ENCODE measurements around the gene PITPNB. TPM values are rescaled to one million over a fixed set of nuclear protein-coding genes. Genes with fewer than 3 reads are reported as not detected.
A peak's percentile ranks its signal among the peaks of the same experiment; 100 is the strongest.

PITPNB gene
- total RNA-seq, 1 donor, result 29.4 TPM

DNA sequence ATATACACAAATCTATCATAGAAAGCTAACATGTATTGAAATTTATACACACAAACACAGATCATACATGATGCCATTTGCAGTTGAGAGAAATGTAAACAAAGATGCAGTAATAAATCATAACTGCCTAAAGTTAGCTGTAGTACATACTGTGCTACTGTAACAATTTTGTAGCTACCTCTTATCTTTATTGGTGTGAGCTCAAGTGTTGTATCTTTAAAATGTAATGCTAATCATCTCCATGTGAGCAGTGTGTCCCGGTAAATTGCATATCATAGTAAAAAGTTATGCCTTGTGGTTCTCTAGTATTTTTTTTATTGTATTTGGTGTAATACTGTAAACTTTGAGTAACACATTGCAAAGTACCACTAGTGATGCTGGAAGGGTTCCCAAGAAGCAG, 16.8 kb upstream of the PITPNB start:
- TF ChIP-seq, protein P1, sequence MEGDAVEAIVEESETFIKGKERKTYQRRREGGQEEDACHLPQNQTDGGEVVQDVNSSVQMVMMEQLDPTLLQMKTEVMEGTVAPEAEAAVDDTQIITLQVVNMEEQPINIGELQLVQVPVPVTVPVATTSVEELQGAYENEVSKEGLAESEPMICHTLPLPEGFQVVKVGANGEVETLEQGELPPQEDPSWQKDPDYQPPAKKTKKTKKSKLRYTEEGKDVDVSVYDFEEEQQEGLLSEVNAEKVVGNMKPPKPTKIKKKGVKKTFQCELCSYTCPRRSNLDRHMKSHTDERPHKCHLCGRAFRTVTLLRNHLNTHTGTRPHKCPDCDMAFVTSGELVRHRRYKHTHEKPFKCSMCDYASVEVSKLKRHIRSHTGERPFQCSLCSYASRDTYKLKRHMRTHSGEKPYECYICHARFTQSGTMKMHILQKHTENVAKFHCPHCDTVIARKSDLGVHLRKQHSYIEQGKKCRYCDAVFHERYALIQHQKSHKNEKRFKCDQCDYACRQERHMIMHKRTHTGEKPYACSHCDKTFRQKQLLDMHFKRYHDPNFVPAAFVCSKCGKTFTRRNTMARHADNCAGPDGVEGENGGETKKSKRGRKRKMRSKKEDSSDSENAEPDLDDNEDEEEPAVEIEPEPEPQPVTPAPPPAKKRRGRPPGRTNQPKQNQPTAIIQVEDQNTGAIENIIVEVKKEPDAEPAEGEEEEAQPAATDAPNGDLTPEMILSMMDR (IDR thresholded peaks at IDR 0.05; ENCODE audit: insufficient read depth, low read depth, low read length), result no peak
- peak; percentile 84 for DNase-seq (ENCODE audit: low read depth)
- H3K4me3 ChIP-seq (ENCODE audit: low read depth, low read length), result no peak overlapping the region

DNA sequence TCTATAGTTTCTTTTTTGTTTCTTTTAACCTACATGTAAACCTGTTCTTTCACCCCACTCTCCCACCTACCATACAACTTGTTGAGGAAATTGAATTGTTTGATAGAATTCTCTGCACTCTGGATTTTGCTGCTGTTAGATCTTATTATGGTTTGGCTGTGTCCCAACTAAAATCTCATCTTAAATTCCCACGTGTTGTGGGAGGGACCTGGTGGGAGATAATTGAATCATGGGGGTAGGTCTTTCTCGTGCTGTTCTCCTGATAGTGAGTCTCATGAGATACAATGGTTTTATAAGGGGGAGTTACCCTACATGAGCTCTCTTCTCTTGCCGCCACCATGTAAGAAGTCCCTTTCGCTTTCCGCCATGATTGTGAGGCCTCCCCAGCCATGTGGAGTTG, 15.0 kb upstream of the PITPNB start:
- TF ChIP-seq, protein P1 (IDR thresholded peaks at IDR 0.05; ENCODE audit: insufficient read depth, low read depth, low read length), result no peak
- H3K4me3 ChIP-seq (ENCODE audit: low read depth, low read length), result no peak overlapping the region
- no peak for DNase-seq (ENCODE audit: low read depth)

DNA sequence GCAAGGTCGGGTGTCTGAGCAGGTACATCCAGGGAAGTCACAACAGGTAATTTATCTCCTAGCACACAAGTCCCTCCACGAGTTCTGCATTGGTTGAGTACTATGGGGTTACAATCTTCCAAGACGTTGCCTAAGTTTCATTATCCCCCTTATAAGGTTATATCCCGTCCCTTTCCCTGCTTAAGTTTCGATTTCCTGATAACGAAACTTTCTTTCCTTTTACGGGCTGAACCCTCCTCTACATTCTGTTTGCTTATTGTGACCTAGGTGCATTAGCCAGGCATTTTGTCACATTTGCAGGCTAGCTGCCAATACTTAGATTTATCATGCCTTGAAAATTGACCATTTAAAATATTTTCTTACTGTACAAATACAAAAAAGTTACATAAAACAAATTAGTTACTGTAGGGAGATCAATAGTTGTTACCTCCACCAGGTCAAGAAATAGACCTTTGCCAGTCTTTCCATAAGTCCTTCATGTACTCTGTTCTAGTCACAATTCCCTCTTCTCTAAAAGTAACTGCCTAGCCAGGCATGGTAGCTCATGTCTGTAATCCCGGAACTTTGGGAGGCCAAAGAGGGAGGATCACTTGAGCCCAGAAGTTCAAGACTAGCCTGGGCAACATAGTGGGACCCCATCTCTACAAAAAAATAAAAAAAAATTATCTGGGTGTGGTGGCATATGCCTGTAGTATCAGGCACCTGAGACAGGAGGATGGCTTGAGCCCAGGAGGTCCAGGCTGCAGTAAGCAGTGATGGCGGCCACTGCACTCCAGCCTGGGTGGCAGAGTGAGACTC, 14.3 kb upstream of the PITPNB start:
- TF ChIP-seq, protein P1 (IDR thresholded peaks at IDR 0.05; ENCODE audit: insufficient read depth, low read depth, low read length), result no peak
- no peak for DNase-seq (ENCODE audit: low read depth)

DNA sequence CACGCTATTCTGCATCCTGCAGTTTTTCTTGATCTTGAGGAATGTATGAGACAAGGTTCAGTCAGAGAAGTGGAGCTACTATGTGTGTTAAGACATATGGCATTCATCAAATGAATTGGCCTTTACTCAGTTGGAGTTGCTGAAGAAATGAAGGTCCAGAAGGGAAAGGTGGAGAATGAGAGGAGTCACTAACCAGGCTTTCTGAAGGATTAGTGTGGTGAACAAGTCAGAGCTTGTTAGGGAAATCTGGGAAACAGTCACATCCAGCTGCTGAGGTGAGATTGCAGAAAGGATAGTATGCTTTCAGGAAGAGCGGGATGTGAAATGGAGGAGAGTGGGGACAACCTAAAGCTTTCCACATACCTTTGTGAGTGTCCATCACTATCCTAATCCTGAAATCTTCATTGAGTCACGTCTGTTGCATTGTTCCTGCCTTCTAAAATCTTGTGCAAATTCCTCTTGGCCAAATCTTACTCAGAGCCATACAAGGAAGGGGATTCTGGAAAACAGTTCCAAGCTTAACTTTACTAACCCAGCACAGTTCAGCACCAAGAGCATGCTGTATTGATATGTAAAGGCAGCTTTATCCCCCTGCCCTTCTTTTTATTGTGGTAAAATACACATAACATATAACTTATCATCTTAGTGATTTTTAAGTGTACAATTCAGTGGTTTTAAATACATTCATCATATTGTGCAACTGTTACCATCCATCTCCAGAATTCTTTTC, 11.4 kb upstream of the PITPNB start:
- DNase-seq (ENCODE audit: low read depth), result no peak
- TF ChIP-seq, protein P1 (IDR thresholded peaks at IDR 0.05; ENCODE audit: insufficient read depth, low read depth, low read length), result no peak
- H3K4me3 ChIP-seq (ENCODE audit: low read depth, low read length), result no peak overlapping the region

More for the DNA sequence above, 14.3 kb upstream of the PITPNB start:
- no peak overlapping the region for H3K4me3 ChIP-seq (ENCODE audit: low read depth, low read length)

DNA sequence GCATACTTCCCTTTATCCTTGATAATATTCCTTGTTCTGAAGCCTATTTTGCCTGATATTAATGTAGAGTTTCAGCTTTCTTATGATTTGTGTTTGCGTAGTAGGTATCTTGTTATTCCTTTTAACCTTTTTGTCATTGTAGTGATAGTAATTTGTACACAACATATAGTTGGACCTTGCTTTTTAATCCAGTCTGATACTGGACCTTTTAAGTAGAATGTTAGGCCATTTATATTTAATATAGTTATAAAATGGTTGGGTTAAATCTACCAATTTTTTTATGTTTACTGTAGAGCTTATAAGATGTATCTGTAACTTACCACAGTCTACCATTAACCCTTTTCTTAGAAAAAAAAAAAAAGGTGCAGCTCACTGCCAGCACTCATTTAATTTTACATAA, 8.6 kb upstream of the PITPNB start:
- TF ChIP-seq, protein P1 (IDR thresholded peaks at IDR 0.05; ENCODE audit: insufficient read depth, low read depth, low read length), result no peak
- H3K4me3 ChIP-seq (ENCODE audit: low read depth, low read length), result no peak overlapping the region
- DNase-seq (ENCODE audit: low read depth), result no peak

DNA sequence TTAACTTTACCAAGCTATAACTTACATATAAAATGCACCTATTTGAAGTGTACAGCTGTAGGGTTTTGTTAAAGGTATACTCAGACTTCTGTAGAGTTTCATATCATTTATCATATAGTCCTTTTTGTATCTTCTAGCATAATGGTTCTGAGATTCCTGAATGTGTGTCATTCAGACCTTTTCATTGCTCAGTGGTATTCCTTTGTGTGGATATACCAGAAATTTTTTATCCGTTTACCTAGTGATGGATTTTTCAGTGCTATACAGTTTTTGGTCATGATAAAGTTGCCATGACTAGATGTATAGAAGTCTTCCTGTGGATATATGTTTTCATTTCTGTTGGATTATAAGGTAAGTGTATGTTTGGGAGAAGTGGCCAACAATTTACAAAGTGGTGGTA, 6.3 kb upstream of the PITPNB start:
- no peak for DNase-seq (ENCODE audit: low read depth)
- TF ChIP-seq, protein P1 (IDR thresholded peaks at IDR 0.05; ENCODE audit: insufficient read depth, low read depth, low read length), result no peak

More for the DNA sequence above, 6.3 kb upstream of the PITPNB start:
- no peak overlapping the region for H3K4me3 ChIP-seq (ENCODE audit: low read depth, low read length)

Data from fibroblast of villous mesenchyme (primary cell).